GM04504 (cell line): ENCODE results near the gene SLC49A4.

ENCODE experiments used
- DNase-seq: peaks from one replicate; pipeline ENCODE4 v3.0.0-alpha.2; 2012; ENCODE audit warnings: low read depth

Gene SLC49A4

DNA sequence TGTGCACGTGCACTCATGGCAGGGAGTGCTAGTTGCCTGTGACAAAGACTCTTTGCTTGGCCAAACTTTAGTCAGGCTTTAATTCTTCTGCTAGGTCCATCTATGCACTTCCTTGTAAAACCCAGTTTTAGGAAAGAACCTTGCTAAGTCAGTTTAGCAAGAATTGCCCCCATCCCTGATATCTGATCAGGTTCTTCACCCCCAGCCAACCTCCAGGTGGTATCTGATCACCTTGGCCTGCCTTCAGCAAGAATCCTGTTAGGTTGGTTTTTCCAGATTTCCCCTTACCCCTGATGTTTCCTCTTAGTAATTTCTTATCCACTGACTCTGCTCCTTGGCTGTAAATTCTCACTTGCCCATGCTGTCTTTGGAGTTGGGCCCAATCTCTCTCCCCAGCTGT lies 9.6 kb upstream of the SLC49A4 start:
- DNase-seq = no peak

DNA sequence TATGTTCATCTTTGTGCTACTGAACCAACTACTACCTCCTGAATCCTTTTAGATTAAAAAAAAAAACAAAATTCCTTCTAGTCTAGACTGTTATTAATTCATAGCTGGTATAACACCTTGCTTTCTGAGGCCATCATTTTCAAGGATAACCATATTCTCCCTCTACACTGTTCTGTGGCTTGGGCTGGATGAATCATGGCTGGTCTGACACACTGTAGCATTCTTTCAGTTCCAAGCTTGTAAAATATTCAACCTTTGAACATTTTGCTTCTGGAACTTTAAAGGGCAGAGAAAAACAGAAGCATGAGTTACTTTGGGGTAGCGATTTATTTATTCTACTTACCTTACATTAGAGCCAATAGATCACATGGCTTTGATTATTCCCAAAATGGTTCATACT lies 8.8 kb upstream of the SLC49A4 start:
- DNase-seq = no peak

DNA sequence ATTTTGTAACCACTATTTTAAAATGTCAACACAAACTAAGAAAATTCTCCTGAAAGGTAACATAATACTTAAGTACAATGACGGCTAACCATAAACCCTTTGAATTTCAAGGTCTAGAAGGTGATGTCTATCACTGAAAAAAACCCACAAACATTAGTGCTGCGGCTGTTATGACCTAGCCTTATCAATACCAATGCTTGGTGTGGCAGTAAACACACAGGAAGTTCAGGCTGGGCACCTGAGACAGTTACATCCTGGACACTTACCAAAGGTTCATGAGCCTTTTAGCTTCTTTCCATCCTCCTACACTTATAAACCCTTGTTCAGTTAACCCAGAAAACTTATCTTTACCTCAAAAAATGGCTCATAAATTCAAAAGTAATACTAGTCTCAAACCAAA lies 7.0 kb upstream of the SLC49A4 start:
- no peak for DNase-seq

DNA sequence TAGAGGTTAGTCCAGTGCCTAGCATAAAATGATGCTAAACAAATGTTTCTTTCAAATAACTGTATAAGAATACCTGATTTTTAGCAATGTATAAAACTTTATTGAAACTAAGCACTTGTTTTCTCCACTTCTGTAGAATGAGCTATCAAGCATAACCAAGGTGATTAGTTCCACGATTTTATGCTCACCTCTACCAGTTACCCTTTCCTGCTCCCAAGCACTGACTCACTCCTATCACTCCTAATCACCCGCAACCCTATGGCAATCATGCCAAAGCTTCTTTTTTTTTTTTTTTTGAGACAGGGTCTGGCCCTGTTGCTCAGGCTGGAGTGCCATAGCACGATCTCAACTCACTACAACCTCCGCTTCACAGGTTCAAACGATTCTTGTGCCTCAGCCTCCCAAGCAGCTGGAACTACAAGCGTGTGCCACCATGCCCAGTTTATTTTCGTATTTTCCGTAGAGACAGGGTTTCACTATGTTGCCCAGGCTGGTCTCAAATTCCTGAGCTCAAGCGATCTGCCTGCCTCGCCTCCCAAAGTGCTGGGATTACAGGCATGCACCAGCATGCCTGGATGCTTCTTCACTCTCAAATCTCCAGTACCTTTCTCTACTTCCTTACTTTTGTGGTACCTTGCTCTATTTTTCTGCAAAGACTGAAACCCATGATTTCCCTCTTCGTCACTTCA lies 5.1 kb upstream of the SLC49A4 start:
- no peak for DNase-seq

DNA sequence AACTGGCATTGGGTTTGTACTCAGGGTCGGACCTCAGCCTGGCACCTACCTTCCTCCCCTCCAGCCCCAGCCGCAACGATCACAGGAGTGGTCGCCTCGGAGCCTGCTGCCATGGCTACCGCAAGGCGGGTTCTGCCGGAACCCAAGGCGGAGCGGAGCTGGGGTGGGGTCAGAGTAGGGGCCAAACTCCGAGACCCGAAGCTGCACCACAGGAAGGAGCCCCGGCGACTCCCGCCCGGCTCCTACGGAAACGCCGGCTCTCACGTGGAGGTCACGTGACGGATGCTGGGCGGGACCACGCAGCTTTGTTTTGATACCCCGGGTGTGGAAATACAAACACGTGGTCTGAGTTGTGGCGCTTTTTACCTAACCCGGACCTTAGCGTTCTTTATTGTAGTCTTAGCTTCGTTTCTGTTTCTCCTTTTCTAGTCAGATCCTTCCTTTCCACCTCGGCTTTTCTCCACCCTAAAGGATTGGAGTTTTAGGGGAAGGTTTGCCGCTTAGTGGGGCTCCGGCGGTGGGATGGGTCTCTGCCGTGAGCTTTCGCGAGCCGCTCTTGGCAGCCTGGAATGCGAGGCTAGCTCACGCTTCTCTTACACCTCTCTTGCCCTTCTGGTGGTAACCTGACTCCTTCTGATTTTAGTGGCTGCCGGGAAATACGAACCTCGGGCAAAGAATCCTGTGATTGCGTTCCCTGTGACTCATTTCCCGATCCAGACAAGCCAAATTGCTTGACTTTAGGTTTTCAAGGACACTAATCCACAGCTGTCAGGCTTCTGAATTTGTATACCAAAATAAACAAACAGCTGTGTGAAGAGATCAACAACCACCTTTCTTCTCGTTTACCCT lies 1.1 kb upstream of the SLC49A4 start, which contains the start of gene HSPBAP1:
TSS of gene HSPBAP1 (minus strand) at position 264 of the 849 bp plus-strand sequence. CDS start at position 113, 151 bp downstream.
- DNase-seq = peak; percentile 75

DNA sequence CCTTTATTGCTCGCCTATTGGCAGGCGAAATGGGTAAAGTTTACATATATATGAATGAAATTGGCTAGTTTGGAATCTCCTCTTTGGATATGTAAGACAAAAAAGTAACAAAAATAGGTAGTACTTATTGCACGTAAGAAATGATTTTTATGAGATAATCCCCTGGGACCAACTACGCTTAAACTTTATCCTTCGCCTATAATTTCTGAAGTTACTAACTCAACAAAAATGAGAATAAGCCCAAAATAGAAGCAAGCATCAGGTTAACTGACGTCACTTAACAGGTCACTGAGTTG lies 438 bp upstream of the SLC49A4 start:
- DNase-seq = no peak

DNA sequence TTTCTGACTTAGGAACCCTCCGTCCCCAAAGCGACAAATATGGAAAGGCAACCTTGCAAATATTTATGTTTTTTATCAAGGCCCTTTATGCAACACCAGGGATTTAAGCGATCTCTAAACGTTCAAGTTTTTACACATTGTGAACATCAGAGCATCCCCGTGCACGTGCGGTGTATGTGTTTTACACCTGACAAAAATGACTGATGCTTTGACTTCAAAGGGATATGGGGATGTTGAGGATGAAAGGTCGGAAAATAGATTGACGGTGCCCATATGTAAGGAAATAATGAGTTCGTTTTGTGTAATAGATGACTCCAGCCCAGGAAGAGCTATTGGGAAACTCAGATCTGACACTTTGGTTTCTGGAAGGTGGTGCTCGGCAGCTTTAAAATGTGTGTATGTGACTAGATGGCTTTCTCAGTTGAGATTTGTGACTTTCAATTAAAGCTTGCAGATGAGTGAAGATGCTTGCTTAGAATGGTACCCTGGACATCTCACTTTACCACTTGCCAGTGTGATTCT lies 866 bp downstream of the SLC49A4 start:
- DNase-seq = no peak

DNA sequence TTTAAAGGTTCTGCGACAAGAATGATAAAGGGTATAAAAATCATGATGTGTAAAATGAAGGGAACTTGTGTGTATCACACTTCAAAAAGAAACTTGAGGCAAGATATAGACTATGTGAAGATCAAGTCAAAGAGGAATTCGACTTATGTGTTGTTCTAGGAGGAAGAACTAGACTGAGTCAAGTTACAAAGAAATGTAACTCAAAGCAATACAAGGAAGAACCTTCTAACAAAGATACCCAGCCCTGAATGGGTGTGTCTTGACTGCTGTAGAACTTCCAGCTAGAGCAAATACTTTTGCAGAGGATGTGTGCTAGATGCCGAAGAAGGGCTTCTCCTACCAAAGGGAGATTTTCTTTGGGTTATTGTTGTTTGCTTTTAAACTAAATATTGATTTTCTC lies 2.4 kb downstream of the SLC49A4 start:
- no peak for DNase-seq

DNA sequence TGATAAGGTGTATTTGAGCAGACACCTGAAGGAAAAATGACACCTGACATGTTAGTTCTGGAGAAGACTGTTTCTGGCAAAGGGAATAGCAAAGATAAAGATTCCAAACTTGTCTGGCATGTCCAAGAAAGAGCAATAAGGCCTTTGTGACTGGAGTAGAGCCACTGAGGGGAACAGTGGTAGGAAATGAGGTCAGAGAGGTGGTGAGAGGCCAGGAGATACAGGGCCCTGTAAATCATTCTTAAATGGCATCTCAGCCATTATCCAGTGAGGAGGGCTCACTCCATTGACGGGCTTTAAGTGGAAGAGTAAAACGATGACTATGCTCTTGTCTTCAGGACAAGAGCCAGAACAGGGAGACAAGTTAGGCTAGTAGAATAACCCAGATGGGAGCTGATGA lies 4.5 kb downstream of the SLC49A4 start:
- DNase-seq = no peak

DNA sequence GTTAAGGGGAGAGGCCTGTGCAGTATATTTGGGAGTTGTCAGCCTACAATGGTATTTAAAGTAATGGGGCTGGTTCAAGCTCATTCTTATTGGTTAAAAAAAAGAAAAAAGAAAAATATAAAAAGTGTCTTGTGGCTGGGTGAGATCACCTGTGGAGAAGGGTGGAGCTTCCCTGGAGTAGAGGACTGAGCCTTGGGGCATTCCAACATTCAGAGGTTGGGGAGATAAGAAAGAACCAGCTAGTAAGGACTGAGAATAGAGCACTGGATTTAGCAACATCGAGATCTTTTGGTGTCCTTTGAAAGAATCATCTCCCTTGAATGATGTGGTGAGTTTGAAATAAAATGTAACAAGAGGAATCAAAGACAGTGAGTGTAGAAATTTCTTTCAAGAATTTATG lies 5.2 kb downstream of the SLC49A4 start:
- no peak for DNase-seq

DNA sequence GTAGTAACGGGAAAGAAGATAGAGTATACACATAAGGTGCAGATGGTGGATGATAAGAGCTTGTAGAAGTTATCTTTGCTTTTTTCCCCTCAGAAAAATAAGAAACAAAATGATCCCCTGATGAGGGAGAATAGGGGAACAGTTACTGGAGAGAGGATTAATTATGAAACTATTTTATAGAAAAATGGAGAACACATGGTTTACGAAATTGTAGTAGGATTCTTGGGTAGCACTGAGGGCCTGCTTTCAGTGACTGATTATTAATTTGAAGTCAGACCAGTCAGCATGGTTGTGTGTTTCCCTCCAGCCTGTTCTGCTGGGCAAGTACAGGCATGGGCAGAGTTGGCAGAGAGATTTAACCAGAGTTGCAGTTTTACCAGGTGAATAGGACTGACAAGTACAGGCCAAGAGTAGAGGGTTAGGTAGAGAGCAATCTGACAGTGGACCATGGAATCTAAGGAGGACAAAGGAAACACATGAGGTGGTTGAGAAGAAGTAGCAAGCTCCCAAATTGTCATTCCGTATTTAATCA lies 5.9 kb downstream of the SLC49A4 start:
- no peak for DNase-seq

DNA sequence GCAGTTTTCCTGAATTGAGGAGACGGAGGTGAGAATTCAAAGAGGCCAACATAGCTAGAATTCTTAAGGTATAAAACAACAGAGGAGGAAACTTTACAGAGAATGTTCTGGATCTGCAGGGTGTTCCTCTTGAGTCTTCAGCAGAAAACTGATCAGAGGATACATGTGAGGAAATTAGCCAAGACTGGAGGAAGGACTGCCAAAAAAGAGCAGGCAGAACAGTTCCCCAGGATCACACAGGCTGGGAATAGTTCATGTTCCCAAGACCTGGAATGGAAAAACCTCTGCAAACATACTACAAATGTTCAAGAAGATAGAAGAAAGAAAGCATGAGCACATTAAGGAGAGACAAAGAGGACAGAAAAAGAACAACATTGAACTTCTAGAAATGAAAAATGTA lies 7.5 kb downstream of the SLC49A4 start:
- DNase-seq = no peak

DNA sequence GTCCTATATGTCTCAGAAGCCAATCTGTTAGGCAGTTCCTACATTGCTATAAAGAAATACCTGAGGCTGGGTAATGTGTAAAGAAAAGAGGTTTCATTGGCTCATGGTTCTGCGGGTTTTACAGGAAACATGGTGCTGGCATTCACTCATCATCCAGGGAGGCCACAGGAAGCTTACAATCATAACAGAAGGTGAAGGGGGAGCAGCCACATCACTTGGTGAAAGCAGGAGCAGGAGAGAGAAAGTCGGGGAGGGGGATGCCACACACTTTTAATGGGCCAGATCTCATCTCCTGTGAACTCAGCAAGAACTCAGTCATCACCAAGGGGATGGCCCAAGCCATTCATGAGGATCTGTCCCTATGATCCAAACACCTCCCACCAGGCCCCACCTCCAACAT lies 9.1 kb downstream of the SLC49A4 start:
- DNase-seq = no peak

DNA sequence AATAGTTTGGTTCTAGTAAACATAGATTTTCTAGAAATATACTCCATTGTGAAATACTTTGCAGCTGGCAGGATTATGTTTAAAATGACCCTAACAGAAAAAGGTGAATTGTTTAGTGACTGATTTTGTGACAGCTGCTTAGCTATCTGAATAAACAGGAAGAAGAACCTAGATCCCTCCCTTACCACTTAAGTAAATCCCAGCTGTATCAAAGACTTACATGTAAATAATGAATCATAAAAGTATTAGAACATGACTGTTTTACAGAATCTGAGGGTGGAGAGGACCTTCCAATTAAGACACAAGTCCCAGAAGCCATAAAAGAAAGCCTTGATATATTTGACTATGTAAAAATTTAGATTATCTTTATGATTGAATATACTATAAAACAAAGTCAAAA lies 15.9 kb downstream of the SLC49A4 start:
- DNase-seq = no peak

DNA sequence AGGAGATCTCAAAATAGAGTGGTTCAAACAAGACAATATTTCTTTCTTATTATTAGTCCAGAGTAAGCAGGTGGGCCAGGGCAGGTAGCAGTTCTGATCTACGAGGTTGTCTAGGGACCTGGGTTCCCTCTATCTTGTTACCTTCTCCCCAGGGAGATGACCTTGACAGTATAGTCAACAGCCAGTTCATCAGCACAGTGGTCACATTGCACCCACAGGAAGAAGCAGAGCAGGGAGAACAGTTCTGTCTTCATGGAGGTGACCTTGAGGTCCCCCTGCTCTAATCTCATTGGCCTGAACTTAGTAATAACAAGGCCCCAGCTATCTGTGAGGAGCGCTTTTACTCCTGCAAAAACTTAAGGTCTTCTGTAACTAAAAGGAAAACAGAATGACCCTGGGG lies 21.7 kb downstream of the SLC49A4 start:
- DNase-seq = no peak

DNA sequence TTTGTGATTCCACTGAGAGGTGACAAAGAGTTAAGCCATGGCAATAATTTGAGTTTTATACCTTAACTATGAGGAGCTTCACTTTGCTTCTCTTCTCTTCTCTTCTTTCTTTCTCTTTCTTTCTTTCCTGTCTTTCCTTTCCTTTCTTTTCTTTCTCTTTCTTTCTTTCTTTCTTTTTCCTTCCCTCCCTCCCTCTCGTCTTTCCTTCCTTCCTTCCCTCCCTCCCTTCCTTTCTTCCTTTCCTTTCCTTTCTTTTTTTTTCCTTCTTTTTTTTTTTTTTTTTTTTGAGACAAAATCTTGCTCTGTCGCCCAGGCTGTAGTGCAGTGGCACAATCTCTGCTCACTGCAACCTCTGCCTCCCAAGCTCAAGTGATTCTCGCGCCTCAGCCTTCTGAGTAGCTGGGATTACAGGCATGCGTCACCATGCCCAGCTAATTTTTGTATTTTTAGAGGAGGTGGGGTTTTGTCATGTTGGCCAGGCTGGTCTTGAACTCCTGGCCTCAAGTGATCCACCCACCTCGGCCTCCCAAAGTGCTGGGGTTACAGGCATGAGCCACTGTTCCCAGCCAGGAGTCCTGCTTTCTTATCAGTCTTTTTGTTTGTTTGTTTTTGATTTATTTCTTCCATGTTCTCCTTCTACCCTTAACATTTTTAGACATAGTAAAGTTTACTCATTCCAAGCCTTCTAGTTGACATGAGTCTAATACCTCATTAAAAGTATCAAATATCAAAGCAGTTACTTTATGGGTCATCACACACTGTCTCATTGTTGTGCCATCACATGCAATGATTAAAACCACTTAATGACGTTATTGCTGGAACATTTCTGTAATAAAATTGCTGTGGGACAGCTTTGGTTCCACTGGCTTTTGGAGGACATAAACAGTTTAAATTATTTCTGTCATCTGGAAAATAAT lies 29.9 kb downstream of the SLC49A4 start:
- peak; percentile 18 for DNase-seq

DNA sequence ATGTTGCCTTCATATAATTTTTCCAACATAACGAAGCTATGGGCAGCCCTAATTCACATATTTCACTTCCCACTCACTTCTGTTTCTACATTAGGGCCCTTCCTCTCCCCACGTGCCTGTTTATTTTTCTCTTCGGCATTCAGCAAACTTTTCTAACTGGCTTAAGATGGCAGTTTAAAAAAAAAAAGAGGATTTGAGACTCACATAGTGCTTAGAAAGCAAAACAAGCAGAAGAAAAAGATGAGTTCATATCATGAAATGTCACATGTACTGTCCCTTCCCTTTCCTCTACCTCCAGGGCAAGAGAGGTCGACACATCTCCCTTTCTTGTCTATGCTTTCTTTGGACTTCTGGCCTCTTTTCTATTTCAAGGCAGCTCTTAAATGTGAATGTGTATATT lies 30.6 kb downstream of the SLC49A4 start:
- no peak for DNase-seq

DNA sequence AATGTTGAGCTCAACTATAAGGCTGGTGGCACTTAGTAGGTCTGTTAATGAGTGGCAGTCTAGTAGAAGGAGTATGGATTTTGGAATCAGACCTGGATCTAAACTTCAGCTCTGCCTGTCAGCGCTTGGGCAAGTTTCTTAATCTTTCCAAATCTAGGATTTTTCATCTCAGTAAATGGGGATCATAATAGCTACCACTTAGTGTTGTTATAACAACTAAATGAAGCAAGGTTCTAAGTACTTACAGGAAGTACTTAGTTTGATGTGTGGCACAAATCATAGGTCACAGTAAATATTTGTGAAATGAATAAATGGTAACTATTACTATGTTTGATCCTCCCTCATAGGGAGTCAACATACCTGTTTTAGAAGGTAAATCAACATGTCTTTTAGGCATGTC lies 31.4 kb downstream of the SLC49A4 start:
- DNase-seq = no peak

DNA sequence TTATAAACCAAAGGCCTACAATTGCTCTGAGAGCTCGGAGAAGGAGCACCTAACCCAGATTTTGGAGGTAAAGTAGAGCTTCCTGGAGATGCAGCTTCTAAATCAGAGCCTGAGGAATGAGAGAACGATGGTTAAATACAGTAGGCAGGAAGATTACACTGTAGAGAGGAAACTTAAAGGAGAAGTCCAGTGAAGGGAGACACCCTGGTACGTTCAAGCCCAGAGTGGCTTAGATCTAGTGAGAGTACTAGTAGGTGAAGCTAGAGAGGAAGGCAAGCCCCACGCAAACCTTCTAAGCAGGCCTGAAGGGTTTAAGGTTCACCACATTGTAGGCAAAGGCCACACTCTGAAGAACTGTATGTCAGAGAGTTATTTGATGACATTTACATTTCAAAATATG lies 33.4 kb downstream of the SLC49A4 start:
- DNase-seq = no peak

DNA sequence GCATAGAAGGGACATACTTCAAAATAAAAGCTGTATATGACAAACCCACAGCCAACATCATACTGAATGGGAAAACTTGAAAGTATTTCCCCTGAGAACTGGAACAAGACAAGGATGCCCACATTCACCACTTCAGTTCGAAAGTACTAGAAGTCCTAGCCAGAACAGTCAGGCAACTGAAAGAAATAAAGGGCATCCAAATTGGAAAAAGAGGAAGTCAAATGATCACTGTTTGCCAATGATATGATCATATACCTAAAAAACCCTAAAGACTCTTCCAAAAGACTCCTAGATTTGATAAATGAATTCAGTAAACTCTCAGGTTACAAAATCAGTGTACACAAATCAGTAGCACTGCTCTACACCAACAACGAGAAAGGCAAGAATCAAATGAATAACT lies 40.7 kb downstream of the SLC49A4 start:
- DNase-seq = no peak

DNA sequence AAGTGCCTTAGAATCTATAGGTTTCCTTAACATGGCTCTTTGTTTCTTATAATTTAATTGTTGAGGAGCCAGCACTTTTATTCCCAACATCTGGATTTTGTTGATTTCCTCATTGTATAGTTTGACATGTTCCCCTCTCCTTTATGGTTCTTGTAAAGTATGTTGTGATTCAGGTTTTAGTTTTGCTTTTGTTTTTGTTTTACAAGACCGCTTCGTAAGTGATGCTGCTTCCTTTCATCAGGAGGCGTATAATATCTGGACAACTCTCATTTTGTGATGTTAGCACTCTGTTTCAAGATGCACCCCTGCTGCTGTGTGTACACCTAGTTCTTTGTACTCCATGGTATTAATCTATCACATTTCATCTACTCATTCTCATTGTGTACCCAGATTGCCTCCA lies 48.7 kb downstream of the SLC49A4 start:
- DNase-seq = no peak

DNA sequence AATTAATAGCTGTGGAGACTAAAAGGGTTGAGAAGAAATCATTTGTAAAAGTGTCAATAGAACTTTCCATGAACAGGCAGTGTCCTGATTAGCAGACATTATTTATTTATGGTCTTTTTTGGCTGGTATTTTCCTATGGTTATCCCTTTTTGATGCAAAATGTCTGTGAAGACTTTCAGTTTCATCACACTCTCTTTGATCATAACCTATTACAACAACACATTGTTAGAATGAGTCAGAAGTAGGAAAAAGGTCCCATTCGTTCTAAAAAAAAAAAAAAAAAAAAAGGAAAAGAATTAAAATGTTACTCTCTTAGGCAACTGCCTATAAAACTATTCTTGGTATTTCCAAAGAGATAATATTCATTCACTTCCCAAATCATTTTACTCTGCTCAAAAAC lies 62.1 kb downstream of the SLC49A4 start:
- peak; percentile 12 for DNase-seq
